Measurements from ENCODE around the gene JSRP1. TPM values are rescaled to one million over a fixed set of nuclear protein-coding genes. Genes with fewer than 3 reads are reported as not detected.

Gene JSRP1
- total RNA-seq, 1 donor, result 0.72 TPM

DNA sequence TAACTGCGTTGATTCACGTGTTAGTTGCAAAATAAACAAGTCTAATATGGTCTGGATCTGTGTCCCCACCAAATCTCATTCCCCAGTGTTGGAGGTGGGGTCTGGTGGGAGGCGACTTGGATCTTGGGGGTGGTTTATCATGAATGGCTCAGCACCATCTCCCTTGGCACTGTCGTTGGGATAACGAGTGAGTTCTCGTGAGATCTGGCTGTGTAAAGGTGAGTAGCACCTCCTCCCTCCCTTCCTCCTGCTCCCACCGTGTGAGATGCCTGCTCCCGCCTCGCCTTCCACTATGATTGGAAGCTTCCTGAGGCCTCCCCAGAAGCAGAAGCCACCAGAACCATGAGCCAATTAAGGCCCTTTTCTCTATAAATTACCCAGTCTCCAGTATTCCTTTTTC, 20.9 kb upstream of the JSRP1 start:
- no peak overlapping the region for H2AFZ ChIP-seq (ENCODE audit: low read length)
- H3K9me3 ChIP-seq (ENCODE audit: low read depth, low read length), result no peaks in the 10 kb centered on the region
- peaks cover 58% of the 10 kb centered on the region for H4K20me1 ChIP-seq (ENCODE audit: insufficient read depth, low read length)
- H3K27ac ChIP-seq (ENCODE audit: low read depth, low read length), result no peak overlapping the region
- no peaks in the 10 kb centered on the region for H3K27me3 ChIP-seq (ENCODE audit: insufficient read depth, low read length)
- DNase-seq (ENCODE audit: insufficient read length, low spot score, missing footprints), result peak; percentile 52
- H3K4me2 ChIP-seq (ENCODE audit: insufficient read depth, low read length), result no peak overlapping the region
- TF ChIP-seq, protein P1, sequence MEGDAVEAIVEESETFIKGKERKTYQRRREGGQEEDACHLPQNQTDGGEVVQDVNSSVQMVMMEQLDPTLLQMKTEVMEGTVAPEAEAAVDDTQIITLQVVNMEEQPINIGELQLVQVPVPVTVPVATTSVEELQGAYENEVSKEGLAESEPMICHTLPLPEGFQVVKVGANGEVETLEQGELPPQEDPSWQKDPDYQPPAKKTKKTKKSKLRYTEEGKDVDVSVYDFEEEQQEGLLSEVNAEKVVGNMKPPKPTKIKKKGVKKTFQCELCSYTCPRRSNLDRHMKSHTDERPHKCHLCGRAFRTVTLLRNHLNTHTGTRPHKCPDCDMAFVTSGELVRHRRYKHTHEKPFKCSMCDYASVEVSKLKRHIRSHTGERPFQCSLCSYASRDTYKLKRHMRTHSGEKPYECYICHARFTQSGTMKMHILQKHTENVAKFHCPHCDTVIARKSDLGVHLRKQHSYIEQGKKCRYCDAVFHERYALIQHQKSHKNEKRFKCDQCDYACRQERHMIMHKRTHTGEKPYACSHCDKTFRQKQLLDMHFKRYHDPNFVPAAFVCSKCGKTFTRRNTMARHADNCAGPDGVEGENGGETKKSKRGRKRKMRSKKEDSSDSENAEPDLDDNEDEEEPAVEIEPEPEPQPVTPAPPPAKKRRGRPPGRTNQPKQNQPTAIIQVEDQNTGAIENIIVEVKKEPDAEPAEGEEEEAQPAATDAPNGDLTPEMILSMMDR (IDR thresholded peaks at IDR 0.05; ENCODE audit: extremely low read depth, low read depth, low read length), result no peak
- H3K36me3 ChIP-seq (ENCODE audit: insufficient read depth, low read length), result peaks cover 22% of the 10 kb centered on the region
- no peak overlapping the region for H3K4me3 ChIP-seq (ENCODE audit: insufficient read depth, low read length)
- peaks cover 18% of the 10 kb centered on the region for H3K4me1 ChIP-seq (ENCODE audit: insufficient read depth, low read length)
- H3K79me2 ChIP-seq (ENCODE audit: insufficient read depth, low read length), result peaks cover 49% of the 10 kb centered on the region

DNA sequence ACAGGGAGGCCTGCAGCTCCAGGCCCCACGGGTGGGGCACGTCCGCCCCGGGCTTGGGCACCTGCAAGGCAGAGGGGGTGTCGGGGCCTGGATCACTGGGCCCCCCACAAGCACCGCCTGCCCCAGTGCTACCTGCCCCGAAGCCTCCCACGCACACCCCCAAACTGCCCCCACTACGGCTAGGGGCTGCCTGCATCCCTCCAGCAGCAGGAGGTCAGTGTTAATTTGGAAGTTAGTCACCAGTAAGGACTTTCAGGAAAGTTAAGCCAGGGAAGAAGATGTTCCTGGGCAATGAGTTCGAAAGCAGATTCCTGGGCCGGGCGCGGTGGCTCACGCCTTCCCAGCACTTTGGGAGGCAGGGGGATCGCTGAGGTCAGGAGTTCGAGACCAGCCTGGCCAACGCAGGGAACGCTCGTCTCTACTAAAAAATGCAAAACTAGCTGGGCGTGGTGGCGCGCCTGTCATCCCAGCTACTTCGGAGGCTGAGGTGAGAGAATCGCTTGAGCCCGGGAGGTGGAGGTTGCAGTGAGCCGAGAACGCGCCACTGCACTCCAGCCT, 20.3 kb upstream of the JSRP1 start:
- Histone ChIP-seq H3K4me1 (ENCODE audit: insufficient read depth, low read length) (peaks cover 17% of the 10 kb centered on the region), H3K9me3 (ENCODE audit: low read depth, low read length) (no peaks in the 10 kb centered on the region), H3K27ac (ENCODE audit: low read depth, low read length) (no peak overlapping the region), H3K36me3 (ENCODE audit: insufficient read depth, low read length) (peaks cover 28% of the 10 kb centered on the region), H3K4me2 (ENCODE audit: insufficient read depth, low read length) (no peak overlapping the region), H2AFZ (ENCODE audit: low read length) (no peak overlapping the region), H4K20me1 (ENCODE audit: insufficient read depth, low read length) (peaks cover 58% of the 10 kb centered on the region), H3K4me3 (ENCODE audit: insufficient read depth, low read length) (no peak overlapping the region), H3K27me3 (ENCODE audit: insufficient read depth, low read length) (no peaks in the 10 kb centered on the region), H3K79me2 (ENCODE audit: insufficient read depth, low read length) (peaks cover 54% of the 10 kb centered on the region)
- DNase-seq (ENCODE audit: insufficient read length, low spot score, missing footprints), result peak; percentile 61
- TF ChIP-seq, protein P1 (IDR thresholded peaks at IDR 0.05; ENCODE audit: extremely low read depth, low read depth, low read length), result no peak

DNA sequence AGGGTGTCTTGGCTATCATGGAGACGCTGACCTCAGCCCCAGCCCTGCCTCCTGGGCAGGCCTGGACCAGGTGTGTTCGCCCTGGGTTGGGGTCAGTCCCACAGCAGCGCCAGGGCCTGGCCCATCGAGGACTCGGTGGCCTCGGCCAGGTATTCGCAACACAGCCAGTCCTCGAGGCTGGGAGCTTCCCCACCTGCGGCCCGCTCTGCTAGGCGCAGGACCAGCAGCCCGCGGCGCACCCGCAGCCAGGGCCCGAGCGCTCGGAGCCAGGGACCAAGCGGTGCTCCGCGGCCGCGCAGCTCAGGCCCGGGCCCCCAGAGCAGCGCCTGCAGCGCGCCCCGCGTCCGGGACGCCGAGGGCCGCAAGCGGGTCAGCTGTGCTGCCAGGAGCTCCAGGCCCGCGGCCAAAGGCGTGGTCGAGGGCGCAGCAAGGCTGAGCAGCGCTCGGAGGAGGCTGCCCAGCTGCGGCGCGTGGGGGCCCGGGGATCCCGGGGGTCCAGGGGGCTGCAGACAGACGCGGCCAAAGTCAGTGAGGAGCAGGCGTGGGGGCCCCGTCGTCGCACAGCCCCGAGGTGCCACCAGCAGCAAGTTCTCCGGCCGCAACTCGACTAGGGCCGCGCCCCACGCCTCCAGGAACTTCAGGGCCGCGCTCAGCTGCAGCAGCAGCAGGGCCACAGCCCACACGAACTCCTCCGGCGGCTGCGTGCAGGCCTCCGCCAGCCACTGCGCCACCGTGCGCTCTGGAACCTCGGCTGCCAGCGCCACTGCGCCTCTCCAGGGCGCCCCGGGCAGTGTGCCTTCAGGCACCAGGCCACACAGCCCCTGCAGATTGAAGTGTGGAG, 19.6 kb upstream of the JSRP1 start:
- Histone ChIP-seq H2AFZ (ENCODE audit: low read length) (no peak overlapping the region), H4K20me1 (ENCODE audit: insufficient read depth, low read length) (peaks cover 65% of the 10 kb centered on the region), H3K4me2 (ENCODE audit: insufficient read depth, low read length) (no peak overlapping the region), H3K4me3 (ENCODE audit: insufficient read depth, low read length) (no peak overlapping the region), H3K36me3 (ENCODE audit: insufficient read depth, low read length) (peaks cover 31% of the 10 kb centered on the region), H3K79me2 (ENCODE audit: insufficient read depth, low read length) (peaks cover 61% of the 10 kb centered on the region), H3K27ac (ENCODE audit: low read depth, low read length) (no peak overlapping the region), H3K27me3 (ENCODE audit: insufficient read depth, low read length) (no peaks in the 10 kb centered on the region), H3K9me3 (ENCODE audit: low read depth, low read length) (no peaks in the 10 kb centered on the region), H3K4me1 (ENCODE audit: insufficient read depth, low read length) (peaks cover 18% of the 10 kb centered on the region)
- TF ChIP-seq, protein P1 (IDR thresholded peaks at IDR 0.05; ENCODE audit: extremely low read depth, low read depth, low read length), result no peak
- peak; percentile 62 for DNase-seq (ENCODE audit: insufficient read length, low spot score, missing footprints)

DNA sequence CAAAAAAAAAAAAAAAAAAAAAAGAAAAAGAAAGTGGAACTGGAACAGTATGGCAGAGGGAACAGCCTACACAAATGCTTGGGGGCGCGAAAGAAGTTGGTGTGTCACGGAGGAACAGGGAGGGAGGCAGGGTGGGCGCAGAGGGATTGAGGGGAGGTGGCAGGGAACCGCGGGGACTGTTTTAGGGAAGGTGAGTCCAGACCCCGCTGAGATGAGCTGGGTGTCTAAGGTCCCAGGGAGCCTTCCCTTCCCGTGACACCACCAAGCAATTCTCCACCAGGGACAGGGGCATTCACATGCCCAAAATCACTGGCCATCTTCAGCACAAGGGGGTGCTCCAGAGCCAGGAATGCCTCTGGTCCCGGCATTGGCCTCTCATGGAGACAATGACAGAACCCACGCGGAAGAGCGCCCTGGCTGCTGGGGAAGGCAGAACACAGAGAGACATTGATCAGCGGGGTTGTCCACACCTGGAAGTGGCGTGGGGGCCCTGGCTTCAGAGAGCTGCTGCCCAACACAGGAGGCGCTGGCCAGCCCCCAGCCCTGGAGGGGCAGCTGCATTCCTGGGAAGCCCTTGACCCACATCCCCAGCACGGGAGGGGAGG, 18.8 kb upstream of the JSRP1 start:
- H3K27me3 ChIP-seq (ENCODE audit: insufficient read depth, low read length), result no peaks in the 10 kb centered on the region
- H3K36me3 ChIP-seq (ENCODE audit: insufficient read depth, low read length), result peaks cover 31% of the 10 kb centered on the region
- TF ChIP-seq, protein P1 (IDR thresholded peaks at IDR 0.05; ENCODE audit: extremely low read depth, low read depth, low read length), result peak; percentile 60
- DNase-seq (ENCODE audit: insufficient read length, low spot score, missing footprints), result peak; percentile 98
- H3K4me1 ChIP-seq (ENCODE audit: insufficient read depth, low read length), result peaks cover 18% of the 10 kb centered on the region
- no peak overlapping the region for H3K27ac ChIP-seq (ENCODE audit: low read depth, low read length)
- H3K79me2 ChIP-seq (ENCODE audit: insufficient read depth, low read length), result peaks cover 68% of the 10 kb centered on the region
- no peak overlapping the region for H3K4me3 ChIP-seq (ENCODE audit: insufficient read depth, low read length)
- H4K20me1 ChIP-seq (ENCODE audit: insufficient read depth, low read length), result peaks cover 65% of the 10 kb centered on the region
- no peak overlapping the region for H2AFZ ChIP-seq (ENCODE audit: low read length)
- no peaks in the 10 kb centered on the region for H3K9me3 ChIP-seq (ENCODE audit: low read depth, low read length)
- H3K4me2 ChIP-seq (ENCODE audit: insufficient read depth, low read length), result no peak overlapping the region
